SK-N-SH (cell line): ENCODE measurements around the gene ASAP2. TPM values are rescaled to one million over a fixed set of nuclear protein-coding genes. Genes with fewer than 3 reads are reported as not detected.

Source experiments
- CTCF ChIA-PET: fragments of 300-600, 350-600 bp; formaldehyde crosslinking; extraction: SDS; loops from one replicate; lab custom pipeline; 2021; lab: Yijun Ruan, JAX
- POLR2A ChIA-PET: fragments of 350-600 bp; sonication (Branson Sonifier 250); formaldehyde crosslinking; extraction: SDS; loops from one replicate; lab custom pipeline; 2020; ENCODE audit warnings: antibody characterized with exemption, inconsistent platforms; lab: Yijun Ruan, JAX
- DNase-seq: peaks from one replicate; pipeline ENCODE4 v3.0.0; 2012
- H2AFZ ChIP-seq: fragments of 200-600 bp; sonication (generic); 2 replicates; pipeline ENCODE4 v1.8.1; 2016; ENCODE audit warnings: antibody characterized with exemption, mild to moderate bottlenecking, low read depth
- H3F3A ChIP-seq: fragments of 200-600 bp; sonication (generic); replicated peaks from 2 replicates; pipeline ENCODE3; 2016; ENCODE audit warnings: antibody characterized with exemption, mild to moderate bottlenecking; ENCODE audit not compliant: insufficient read depth
- H3K27ac ChIP-seq, 2 experiments: fragments of 200-500 bp in 1 of 2; fragments of 200-600 bp in 1 of 2; sonication (Bioruptor generic) in 1 of 2; sonication (generic), shearing (Covaris generic) in 1 of 2; 2 replicates each; pipeline versions ENCODE4 v1.5.1 to v1.6.1; 2014 to 2016; ENCODE audit warnings: low read depth in 2 of 2, inconsistent platforms in 1 of 2, low read length in 1 of 2, mild to moderate bottlenecking in 1 of 2, mixed read lengths in 1 of 2
- H3K27me3 ChIP-seq: fragments of 200-600 bp; sonication (generic), shearing (Covaris generic); 2 replicates; pipeline ENCODE4 v1.6.1; 2016; ENCODE audit warnings: mixed run types; ENCODE audit not compliant: insufficient read depth
- H3K36me3 ChIP-seq, 2 experiments: fragments of 200-500 bp in 1 of 2; fragments of 200-600 bp in 1 of 2; sonication (Bioruptor generic) in 1 of 2; sonication (generic) in 1 of 2; replicated peaks in 1 of 2; 2 replicates each; pipeline versions ENCODE3 to v1.5.1; 2014 to 2016; ENCODE audit warnings: low read length in 1 of 2, mild to moderate bottlenecking in 1 of 2; ENCODE audit not compliant: insufficient read depth in 2 of 2, control insufficient read depth in 1 of 2
- H3K4me1 ChIP-seq, 2 experiments: fragments of 200-500 bp in 1 of 2; fragments of 200-600 bp in 1 of 2; sonication (Bioruptor generic) in 1 of 2; sonication (generic), shearing (Covaris generic) in 1 of 2; 2 replicates each; pipeline versions ENCODE4 v1.5.1 to v1.6.1; 2014 to 2016; ENCODE audit warnings: low read depth in 1 of 2, low read length in 1 of 2, mixed run types in 1 of 2; ENCODE audit not compliant: insufficient read depth in 2 of 2, control insufficient read depth in 1 of 2
- H3K4me2 ChIP-seq: fragments of 200-600 bp; sonication (generic), shearing (Covaris generic); 2 replicates; pipeline ENCODE4 v1.6.1; 2017; ENCODE audit warnings: mixed run types
- H3K4me3 ChIP-seq, 2 experiments: fragments of 200-500 bp in 1 of 2; fragments of 200-600 bp in 1 of 2; sonication (Bioruptor generic) in 1 of 2; sonication (generic), shearing (Covaris generic) in 1 of 2; 2 replicates each; pipeline versions ENCODE4 v1.5.1 to v1.8.1; 2014 to 2016; ENCODE audit warnings: low read depth in 2 of 2, inconsistent platforms in 1 of 2, low read length in 1 of 2, mild to moderate bottlenecking in 1 of 2, mixed read lengths in 1 of 2, moderate library complexity in 1 of 2
- H3K79me2 ChIP-seq: fragments of 200-600 bp; sonication (generic); 2 replicates; pipeline ENCODE4 v1.8.1; 2017; ENCODE audit warnings: mild to moderate bottlenecking; ENCODE audit not compliant: insufficient read depth
- H3K9ac ChIP-seq: fragments of 200-600 bp; sonication (generic); 2 replicates; pipeline ENCODE4 v1.6.1; 2017; ENCODE audit warnings: mixed run types
- H3K9me2 ChIP-seq: fragments of 200-600 bp; sonication (generic); 2 replicates; pipeline ENCODE4 v1.6.1; 2017; ENCODE audit warnings: mixed run types
- H3K9me3 ChIP-seq: fragments of 200-600 bp; sonication (generic); 2 replicates; pipeline ENCODE4 v1.6.1; 2017; ENCODE audit warnings: mixed run types, mild to moderate bottlenecking, moderate library complexity
- H4K20me1 ChIP-seq: fragments of 200-600 bp; sonication (generic); 2 replicates; pipeline ENCODE4 v1.6.1; 2017; ENCODE audit warnings: mild to moderate bottlenecking, mixed run types; ENCODE audit not compliant: insufficient read depth
- CTCF ChIP-seq: fragments of 200-600 bp; sonication (generic); IDR thresholded peaks from 2 replicates; pipeline ENCODE4 v1.6.1; 2017; ENCODE audit warnings: antibody characterized with exemption, mild to moderate bottlenecking, moderate library complexity
- EP300 ChIP-seq, 2 experiments: IDR thresholded peaks; 2 replicates each; pipeline versions ENCODE4 v1.4.0 to v1.6.1; 2012; ENCODE audit warnings: borderline replicate concordance in 1 of 2, low read depth in 1 of 2, low read length in 1 of 2
- POLR2AphosphoS5 ChIP-seq: IDR thresholded peaks from 2 replicates; pipeline ENCODE4 v1.6.1; 2012; ENCODE audit warnings: low read depth, low read length
- RAD21 ChIP-seq: IDR thresholded peaks from 2 replicates; pipeline ENCODE4 v1.6.1; 2012; ENCODE audit warnings: mild to moderate bottlenecking, low read length
- RCOR1 ChIP-seq: fragments of 150-350 bp; IDR thresholded peaks from 2 replicates; pipeline ENCODE4 v1.6.1; 2017; ENCODE audit warnings: antibody characterized with exemption, low read length
- SIN3A ChIP-seq: IDR thresholded peaks from 2 replicates; pipeline ENCODE4 v1.6.1; 2012; ENCODE audit warnings: low read depth, mild to moderate bottlenecking, low read length, moderate library complexity, borderline replicate concordance
- SMC3 ChIP-seq: IDR thresholded peaks from 2 replicates; pipeline ENCODE4 v1.6.1; 2012; ENCODE audit warnings: low read depth, low read length, improper control_type of control experiment
- TAF1 ChIP-seq: IDR thresholded peaks from 2 replicates; pipeline ENCODE4 v1.6.1; 2012; ENCODE audit warnings: low read depth, mild to moderate bottlenecking, low read length, moderate library complexity, borderline replicate concordance
- WGBS: methylation state at CpG from one replicate; pipeline ENCODE4 v1.1.6; 2017; ENCODE audit warnings: low lambda C conversion rate; 5-methylcytosine and 5-hydroxymethylcytosine counted together
- polyA plus RNA-seq, 3 experiments: library from polyadenylated mRNA; depleted of rRNA; stranded (reverse); fragments of >200 nt; gene quantifications; 2 replicates each; pipeline ENCODE4 v1.2.3, GENCODE V29; 2012

The ASAP2 gene
- polyA plus RNA-seq, 1 of the 3 experiments (the other 2 are of a cell fraction) = 37.9 TPM

- peaks cover 31 to 33% of the 10 kb centered on the region in 2 experiments for H3K36me3 ChIP-seq
- peaks cover 13 to 40% of the 10 kb centered on the region in 2 experiments; a peak in 3 of 4 replicates for H3K4me1 ChIP-seq
- no peaks in the 10 kb centered on the region for H3K27me3 ChIP-seq
- peaks cover 97% of the 10 kb centered on the region for H3K79me2 ChIP-seq
- H3K4me2 ChIP-seq = no peak overlapping the region
- no peak for DNase-seq
- H3F3A ChIP-seq = peaks cover 5% of the 10 kb centered on the region
- H3K4me3 ChIP-seq = no peak overlapping the region
- H4K20me1 ChIP-seq = peaks cover 56% of the 10 kb centered on the region
- H3K9me3 ChIP-seq = no peaks in the 10 kb centered on the region
- POLR2A ChIA-PET = no interaction called here
- CTCF ChIA-PET = interaction anchor here (0.8 to 2.1 kb wide), 5 partner anchors 10 to 93 kb away, joined by 3 to 6 read pairs (median 4); no protein-coding TSS in a partner anchor
- H3K9ac ChIP-seq = no peak overlapping the region
- H3K27ac ChIP-seq = no peak overlapping the region
- TF ChIP-seq RCOR1 (no peak), CTCF (peak; percentile 26; the same call in 1 of the 2 replicates)
- no peak overlapping the region for H2AFZ ChIP-seq
- 98% methylated on average over 7 of the region's 7 CpGs for WGBS
- no peaks in the 10 kb centered on the region for H3K9me2 ChIP-seq
Measured at GRCh38 chr2:9278439-9278838, 71.8 kb downstream of the ASAP2 start.

- no peak overlapping the region for H3K9ac ChIP-seq
- POLR2A ChIA-PET = no interaction called here
- H3K4me1 ChIP-seq = peaks cover 8 to 41% of the 10 kb centered on the region in 2 experiments; a peak in 3 of 4 replicates
- TF ChIP-seq RAD21 (no peak), SMC3 (no peak)
- peaks cover 97% of the 10 kb centered on the region for H3K79me2 ChIP-seq
- H3K27ac ChIP-seq = no peak overlapping the region
- peaks cover 46% of the 10 kb centered on the region for H4K20me1 ChIP-seq
- H3K9me3 ChIP-seq = no peaks in the 10 kb centered on the region
- H2AFZ ChIP-seq = no peak overlapping the region
- H3K9me2 ChIP-seq = no peaks in the 10 kb centered on the region
- no peak overlapping the region for H3K4me2 ChIP-seq
- no peak overlapping the region for H3K4me3 ChIP-seq
- 98% methylated on average over 10 of the region's 10 CpGs for WGBS
- peaks cover 40 to 41% of the 10 kb centered on the region in 2 experiments for H3K36me3 ChIP-seq
- no peak for DNase-seq
- H3F3A ChIP-seq = peaks cover 5% of the 10 kb centered on the region
- CTCF ChIA-PET = interaction anchor here (1.4 to 2.1 kb wide), 2 partner anchors 21 to 74 kb away, joined by 4 to 6 read pairs; no protein-coding TSS in a partner anchor
- no peaks in the 10 kb centered on the region for H3K27me3 ChIP-seq
Measured at GRCh38 chr2:9279426-9279825, 72.8 kb downstream of the ASAP2 start.

GRCh38 chr2:9280224-9280623 is 73.6 kb downstream of the ASAP2 start:
- no peak overlapping the region for H2AFZ ChIP-seq
- H3K79me2 ChIP-seq = peaks cover 97% of the 10 kb centered on the region
- ChIA-PET CTCF (interaction anchor here (0.8 kb wide), 1 partner anchor 13 kb away, joined by 3 read pairs; no protein-coding TSS in a partner anchor), POLR2A (no interaction called here)
- no peak overlapping the region for H3K4me3 ChIP-seq
- DNase-seq = no peak
- H3K27me3 ChIP-seq = no peaks in the 10 kb centered on the region
- WGBS = 77% methylated on average over 8 of the region's 8 CpGs
- H3K9ac ChIP-seq = no peak overlapping the region
- no peak overlapping the region for H3K4me2 ChIP-seq
- H3K9me2 ChIP-seq = no peaks in the 10 kb centered on the region
- no peaks in the 10 kb centered on the region for H3K9me3 ChIP-seq
- TF ChIP-seq RCOR1 (no peak), EP300 (IDR thresholded peaks at IDR 0.05; ENCODE audit: borderline replicate concordance in 1 of 2, low read depth in 1 of 2, low read length in 1 of 2) (no peak), POLR2AphosphoS5 (no peak), TAF1 (no peak), SIN3A (no peak)
- peaks cover 5% of the 10 kb centered on the region for H3F3A ChIP-seq
- peaks cover 10 to 38% of the 10 kb centered on the region in 2 experiments; a peak in 3 of 4 replicates for H3K4me1 ChIP-seq
- H4K20me1 ChIP-seq = peaks cover 38% of the 10 kb centered on the region
- H3K36me3 ChIP-seq = peaks cover 45% of the 10 kb centered on the region in 2 experiments
- H3K27ac ChIP-seq = peak overlapping the region in 1 of 2 experiments; percentile 17; a peak in 1 of 4 replicates
